ENCODE measurements around the gene TBXAS1.

DNA sequence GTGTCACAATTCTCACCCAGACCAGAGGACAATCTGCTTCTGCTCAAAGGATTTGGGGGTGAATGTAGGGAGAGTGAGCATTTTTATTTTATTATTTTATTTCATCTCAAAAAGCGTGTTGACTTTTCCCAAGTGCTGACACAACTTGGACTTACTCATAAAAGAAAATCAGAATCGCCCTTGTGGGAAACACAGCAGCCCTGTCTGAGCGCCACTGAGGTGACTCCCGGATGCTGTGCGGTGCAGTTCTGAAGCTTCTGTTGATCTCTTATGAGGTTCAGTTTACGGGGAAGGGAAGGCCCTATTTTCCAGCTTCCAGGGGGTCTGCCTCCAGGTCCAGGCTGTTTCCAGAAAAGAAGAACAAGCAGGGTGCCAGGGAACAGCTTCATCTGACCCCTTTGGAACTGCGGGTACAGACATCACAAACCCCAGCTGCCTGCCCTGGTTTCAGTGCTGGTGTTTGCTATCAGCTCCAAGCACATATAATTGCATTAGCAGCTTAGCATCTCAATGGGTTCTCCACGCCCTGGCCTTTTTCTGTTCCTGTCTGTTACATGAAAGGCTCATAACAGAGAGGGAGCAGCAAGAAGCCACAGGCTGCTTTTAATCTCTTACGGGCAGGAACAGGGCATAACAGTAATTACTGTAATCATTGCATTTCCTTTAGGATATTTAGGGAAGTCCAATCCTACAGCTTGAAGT lies 181.3 kb downstream of the TBXAS1 start:
- TF ChIP-seq POLR2A (IDR thresholded peaks at IDR 0.05) = no peak
- TF ChIP-seq, protein P1, sequence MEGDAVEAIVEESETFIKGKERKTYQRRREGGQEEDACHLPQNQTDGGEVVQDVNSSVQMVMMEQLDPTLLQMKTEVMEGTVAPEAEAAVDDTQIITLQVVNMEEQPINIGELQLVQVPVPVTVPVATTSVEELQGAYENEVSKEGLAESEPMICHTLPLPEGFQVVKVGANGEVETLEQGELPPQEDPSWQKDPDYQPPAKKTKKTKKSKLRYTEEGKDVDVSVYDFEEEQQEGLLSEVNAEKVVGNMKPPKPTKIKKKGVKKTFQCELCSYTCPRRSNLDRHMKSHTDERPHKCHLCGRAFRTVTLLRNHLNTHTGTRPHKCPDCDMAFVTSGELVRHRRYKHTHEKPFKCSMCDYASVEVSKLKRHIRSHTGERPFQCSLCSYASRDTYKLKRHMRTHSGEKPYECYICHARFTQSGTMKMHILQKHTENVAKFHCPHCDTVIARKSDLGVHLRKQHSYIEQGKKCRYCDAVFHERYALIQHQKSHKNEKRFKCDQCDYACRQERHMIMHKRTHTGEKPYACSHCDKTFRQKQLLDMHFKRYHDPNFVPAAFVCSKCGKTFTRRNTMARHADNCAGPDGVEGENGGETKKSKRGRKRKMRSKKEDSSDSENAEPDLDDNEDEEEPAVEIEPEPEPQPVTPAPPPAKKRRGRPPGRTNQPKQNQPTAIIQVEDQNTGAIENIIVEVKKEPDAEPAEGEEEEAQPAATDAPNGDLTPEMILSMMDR (IDR thresholded peaks at IDR 0.05 in 4 of 5, conservative IDR thresholded peaks at IDR 0.05 in 1 of 5) = no peak

Measured in gastrocnemius medialis (tissue), 4 donors.